Effector memory CD8-positive, alpha-beta T cell (primary cell): ENCODE measurements around the gene FBXO27.

Source experiments
- ATAC-seq: fragments of 150-1000 bp; cut with Tn5 transposase; replicated peaks from 2 replicates; pipeline ENCODE4 v1.10.0; 2021; ENCODE audit warnings: mild to moderate bottlenecking, moderate library complexity
- DNase-seq, 3 experiments: peaks; one replicate each; pipeline ENCODE4 v3.0.0; 2021
- H3K27ac Mint-ChIP-seq, 2 donors: one replicate each; pipeline ENCODE4 v1.8.0; 2022; ENCODE audit warnings: mild to moderate bottlenecking in 2 of 2, mixed read lengths in 2 of 2, moderate library complexity in 2 of 2
- H3K27me3 Mint-ChIP-seq, 2 donors: one replicate each; pipeline ENCODE4 v1.8.0; 2022; ENCODE audit warnings: mixed read lengths in 2 of 2
- H3K36me3 Mint-ChIP-seq: one replicate; pipeline ENCODE4 v1.8.0; 2022; ENCODE audit warnings: mild to moderate bottlenecking, moderate library complexity, mixed read lengths; ENCODE audit not compliant: insufficient read depth
- H3K4me1 Mint-ChIP-seq, 2 donors: one replicate each; pipeline ENCODE4 v1.8.0; 2022; ENCODE audit warnings: low read depth in 2 of 2, mixed read lengths in 2 of 2
- H3K4me3 Mint-ChIP-seq, 2 donors: one replicate each; pipeline ENCODE4 v1.8.0; 2022; ENCODE audit warnings: mild to moderate bottlenecking in 2 of 2, mixed read lengths in 2 of 2, moderate library complexity in 2 of 2
- H3K9me3 Mint-ChIP-seq, 2 donors: one replicate each; pipeline ENCODE4 v1.8.0; 2022; ENCODE audit warnings: mixed read lengths in 2 of 2

FBXO27 gene

GRCh38 chr19:39057615-39058014 is 25.3 kb upstream of the FBXO27 start:
- H3K27ac Mint-ChIP-seq: no peak overlapping the region
- no peaks in the 10 kb centered on the region for H3K9me3 Mint-ChIP-seq
- DNase-seq (no peak), ATAC-seq (no peak)
- no peak overlapping the region for H3K4me3 Mint-ChIP-seq
- H3K27me3 Mint-ChIP-seq: peaks cover 0 to 6% of the 10 kb centered on the region in 2 donors
- H3K36me3 Mint-ChIP-seq: no peaks in the 10 kb centered on the region
- H3K4me1 Mint-ChIP-seq: peaks cover 6 to 7% of the 10 kb centered on the region in 2 donors

- peaks cover 0 to 2% of the 10 kb centered on the region in 2 donors for H3K4me1 Mint-ChIP-seq
- H3K27ac Mint-ChIP-seq: peak overlapping the region in 1 of 2 donors; percentile 73
- no peaks in the 10 kb centered on the region for H3K36me3 Mint-ChIP-seq
- H3K4me3 Mint-ChIP-seq: no peak overlapping the region
- H3K27me3 Mint-ChIP-seq: no peaks in the 10 kb centered on the region
- ATAC-seq: no peak
- H3K9me3 Mint-ChIP-seq: no peaks in the 10 kb centered on the region
- DNase-seq: no peak
Measured at GRCh38 chr19:39054091-39054470, 21.7 kb upstream of the FBXO27 start.

- DNase-seq: no peak
- H3K36me3 Mint-ChIP-seq: no peaks in the 10 kb centered on the region
- peaks cover 0 to 2% of the 10 kb centered on the region in 2 donors for H3K4me1 Mint-ChIP-seq
- H3K4me3 Mint-ChIP-seq: no peak overlapping the region
- no peaks in the 10 kb centered on the region for H3K9me3 Mint-ChIP-seq
- ATAC-seq: no peak
- H3K27me3 Mint-ChIP-seq: no peaks in the 10 kb centered on the region
- H3K27ac Mint-ChIP-seq: peak overlapping the region in 1 of 2 donors; percentile 73
Measured at GRCh38 chr19:39053276-39054090, 21.1 kb upstream of the FBXO27 start.

GRCh38 chr19:39052846-39053245 is 20.5 kb upstream of the FBXO27 start:
- Mint-ChIP-seq H3K9me3 (no peaks in the 10 kb centered on the region), H3K27me3 (no peaks in the 10 kb centered on the region), H3K36me3 (no peaks in the 10 kb centered on the region), H3K4me3 (no peak overlapping the region), H3K27ac (peak overlapping the region in 1 of 2 donors; percentile 44), H3K4me1 (peaks cover 0 to 2% of the 10 kb centered on the region in 2 donors)
- ATAC-seq: no peak
- DNase-seq: no peak

- H3K36me3 Mint-ChIP-seq: no peaks in the 10 kb centered on the region
- H3K4me3 Mint-ChIP-seq: no peak overlapping the region
- peaks cover 0 to 2% of the 10 kb centered on the region in 2 donors for H3K4me1 Mint-ChIP-seq
- no peaks in the 10 kb centered on the region for H3K27me3 Mint-ChIP-seq
- DNase-seq (peak; percentile 70 to 73 (median 71)), ATAC-seq (peak; percentile 67)
- H3K27ac Mint-ChIP-seq: peak overlapping the region; percentile 10 to 44
- H3K9me3 Mint-ChIP-seq: no peaks in the 10 kb centered on the region
Measured at GRCh38 chr19:39052243-39052746, 19.9 kb upstream of the FBXO27 start.

- ATAC-seq: no peak
- Mint-ChIP-seq H3K27me3 (no peaks in the 10 kb centered on the region), H3K27ac (no peak overlapping the region), H3K4me3 (no peak overlapping the region), H3K36me3 (no peaks in the 10 kb centered on the region), H3K9me3 (no peaks in the 10 kb centered on the region), H3K4me1 (peaks cover 0 to 4% of the 10 kb centered on the region in 2 donors)
- no peak for DNase-seq
Measured at GRCh38 chr19:39047073-39047472, 14.7 kb upstream of the FBXO27 start.

- no peak overlapping the region for H3K4me3 Mint-ChIP-seq
- ATAC-seq (no peak), DNase-seq (no peak)
- H3K36me3 Mint-ChIP-seq: no peaks in the 10 kb centered on the region
- no peaks in the 10 kb centered on the region for H3K9me3 Mint-ChIP-seq
- peaks cover 0 to 4% of the 10 kb centered on the region in 2 donors for H3K4me1 Mint-ChIP-seq
- H3K27me3 Mint-ChIP-seq: no peaks in the 10 kb centered on the region
- H3K27ac Mint-ChIP-seq: no peak overlapping the region
Measured at GRCh38 chr19:39046037-39046821, 13.9 kb upstream of the FBXO27 start.

- Mint-ChIP-seq H3K4me3 (no peak overlapping the region), H3K36me3 (no peaks in the 10 kb centered on the region), H3K27me3 (no peaks in the 10 kb centered on the region), H3K4me1 (peaks cover 0 to 4% of the 10 kb centered on the region in 2 donors), H3K27ac (no peak overlapping the region), H3K9me3 (peaks cover 0 to 1% of the 10 kb centered on the region in 2 donors)
- no peak for ATAC-seq
- no peak for DNase-seq
Measured at GRCh38 chr19:39045506-39045905, 13.2 kb upstream of the FBXO27 start.

- no peak overlapping the region for H3K27ac Mint-ChIP-seq
- DNase-seq (no peak), ATAC-seq (no peak)
- H3K9me3 Mint-ChIP-seq: peaks cover 0 to 1% of the 10 kb centered on the region in 2 donors
- no peak overlapping the region for H3K4me3 Mint-ChIP-seq
- H3K36me3 Mint-ChIP-seq: peaks cover 5% of the 10 kb centered on the region
- peaks cover 0 to 12% of the 10 kb centered on the region in 2 donors for H3K27me3 Mint-ChIP-seq
- no peaks in the 10 kb centered on the region for H3K4me1 Mint-ChIP-seq
Measured at GRCh38 chr19:39038098-39038497, 5.7 kb upstream of the FBXO27 start.

GRCh38 chr19:39037194-39037593 is 4.8 kb upstream of the FBXO27 start:
- H3K27me3 Mint-ChIP-seq: peaks cover 0 to 12% of the 10 kb centered on the region in 2 donors
- H3K9me3 Mint-ChIP-seq: peaks cover 0 to 1% of the 10 kb centered on the region in 2 donors
- peaks cover 0 to 2% of the 10 kb centered on the region in 2 donors for H3K4me1 Mint-ChIP-seq
- H3K36me3 Mint-ChIP-seq: peaks cover 5% of the 10 kb centered on the region
- no peak for DNase-seq
- no peak overlapping the region for H3K4me3 Mint-ChIP-seq
- no peak overlapping the region for H3K27ac Mint-ChIP-seq
- no peak for ATAC-seq

- Mint-ChIP-seq H3K4me3 (no peak overlapping the region), H3K4me1 (peaks cover 0 to 2% of the 10 kb centered on the region in 2 donors), H3K27me3 (peaks cover 0 to 12% of the 10 kb centered on the region in 2 donors), H3K9me3 (peaks cover 0 to 1% of the 10 kb centered on the region in 2 donors), H3K27ac (no peak overlapping the region), H3K36me3 (peaks cover 5% of the 10 kb centered on the region)
- DNase-seq (no peak), ATAC-seq (no peak)
Measured at GRCh38 chr19:39036581-39036980, 4.2 kb upstream of the FBXO27 start.

GRCh38 chr19:39031368-39032062 is 834 bp downstream of the FBXO27 start:
- no peak overlapping the region for H3K27ac Mint-ChIP-seq
- no peaks in the 10 kb centered on the region for H3K36me3 Mint-ChIP-seq
- DNase-seq: peak; percentile 36 to 70 (median 68)
- H3K9me3 Mint-ChIP-seq: no peaks in the 10 kb centered on the region
- peak overlapping the region; percentile 78 to 82 for H3K4me3 Mint-ChIP-seq
- peak; percentile 87 for ATAC-seq
- peaks cover 0 to 12% of the 10 kb centered on the region in 2 donors for H3K27me3 Mint-ChIP-seq
- H3K4me1 Mint-ChIP-seq: peaks cover 0 to 2% of the 10 kb centered on the region in 2 donors

GRCh38 chr19:39030854-39031367 is 1.4 kb downstream of the FBXO27 start:
- no peaks in the 10 kb centered on the region for H3K9me3 Mint-ChIP-seq
- H3K27me3 Mint-ChIP-seq: peaks cover 0 to 13% of the 10 kb centered on the region in 2 donors
- no peaks in the 10 kb centered on the region for H3K36me3 Mint-ChIP-seq
- peak overlapping the region; percentile 78 to 82 for H3K4me3 Mint-ChIP-seq
- ATAC-seq (no peak), DNase-seq (no peak)
- peak overlapping the region in 1 of 2 donors; percentile 19 for H3K27ac Mint-ChIP-seq
- H3K4me1 Mint-ChIP-seq: peaks cover 0 to 2% of the 10 kb centered on the region in 2 donors
